GM18868 (cell line): ENCODE data around the gene ARHGEF16.

Experiments used
- ATAC-seq: cut with Tn5 transposase; IDR thresholded peaks from one replicate; pipeline ENCODE4 v1.9.1; 2021; ENCODE audit warnings: mild to moderate bottlenecking, moderate library complexity; ENCODE audit not compliant: unreplicated experiment

The ARHGEF16 gene

GRCh38 chr1:3453891-3454810 is at the start of gene ARHGEF16:
Gene ARHGEF16 (plus strand): TSS chr1:3454665. CDS start chr1:3463085, 8,420 bp downstream.
- ATAC-seq = no peak

- no peak for ATAC-seq
Observed at GRCh38 chr1:3404801-3405200, 49.7 kb upstream of the ARHGEF16 start.

GRCh38 chr1:3405491-3405890 is 49.0 kb upstream of the ARHGEF16 start:
- no peak for ATAC-seq

- no peak for ATAC-seq
Observed at GRCh38 chr1:3405974-3406867, 48.2 kb upstream of the ARHGEF16 start.

GRCh38 chr1:3407021-3407420 is 47.4 kb upstream of the ARHGEF16 start:
- no peak for ATAC-seq

GRCh38 chr1:3408751-3409266 is 45.7 kb upstream of the ARHGEF16 start:
- ATAC-seq = no peak

- no peak for ATAC-seq
Observed at GRCh38 chr1:3409366-3410141, 44.9 kb upstream of the ARHGEF16 start.

- no peak for ATAC-seq
Observed at GRCh38 chr1:3410142-3410925, 44.1 kb upstream of the ARHGEF16 start.

- ATAC-seq = no peak
Observed at GRCh38 chr1:3411806-3412205, 42.7 kb upstream of the ARHGEF16 start.

GRCh38 chr1:3412376-3412775 is 42.1 kb upstream of the ARHGEF16 start:
- ATAC-seq = no peak

GRCh38 chr1:3413975-3414710 is 40.3 kb upstream of the ARHGEF16 start:
- ATAC-seq = no peak

GRCh38 chr1:3415260-3416090 is 39.0 kb upstream of the ARHGEF16 start:
- no peak for ATAC-seq

- ATAC-seq = no peak
Observed at GRCh38 chr1:3417082-3417739, 37.3 kb upstream of the ARHGEF16 start.

GRCh38 chr1:3417934-3418333 is 36.5 kb upstream of the ARHGEF16 start:
- no peak for ATAC-seq

GRCh38 chr1:3418600-3418999 is 35.9 kb upstream of the ARHGEF16 start:
- no peak for ATAC-seq

GRCh38 chr1:3419415-3420204 is 34.9 kb upstream of the ARHGEF16 start:
- ATAC-seq = no peak
